ENCODE data around the gene NLRP13. TPM values are rescaled to one million over a fixed set of nuclear protein-coding genes. Genes with fewer than 3 reads are reported as not detected.

The NLRP13 gene
- total and polyA plus RNA-seq, 4 donors: not detected

- 78 to 80% methylated on average over 7 of the region's 7 CpGs for WGBS, 2 donors
- H3K4me1 ChIP-seq (ENCODE audit: control insufficient read depth in 5 of 5, insufficient read depth in 5 of 5, low read length in 5 of 5): no peaks in the 10 kb centered on the region
- no peak overlapping the region for H3K27ac ChIP-seq (ENCODE audit: low read depth in 1 of 2, low read length in 1 of 2)
- ATAC-seq (ENCODE audit: insufficient read depth, low FRiP score) (no peak), DNase-seq (no peak)
- peaks cover 0 to 10% (median 4%) of the 10 kb centered on the region in 4 donors for H3K9me3 ChIP-seq (ENCODE audit: control insufficient read depth in 4 of 4, insufficient read depth in 3 of 4, low read length in 3 of 4)
- H3K36me3 ChIP-seq (ENCODE audit: control insufficient read depth in 4 of 4, insufficient read depth in 4 of 4, low read length in 4 of 4): no peaks in the 10 kb centered on the region
- H3K27me3 ChIP-seq (ENCODE audit: control insufficient read depth in 3 of 3, insufficient read depth in 3 of 3, low read length in 2 of 3): no peaks in the 10 kb centered on the region
- no peak overlapping the region for H3K4me3 ChIP-seq
- no peak for TF ChIP-seq CTCF (IDR thresholded peaks at IDR 0.05; ENCODE audit: control extremely low read depth, extremely low read depth)
- H3K9ac ChIP-seq (ENCODE audit: insufficient read depth in 1 of 2, low read length in 2 of 2): no peak overlapping the region
Observed at GRCh38 chr19:55907286-55907685, 24.9 kb downstream of the NLRP13 start.

- ATAC-seq (ENCODE audit: insufficient read depth, low FRiP score) (no peak), DNase-seq (no peak)
- no peak overlapping the region for H3K9ac ChIP-seq (ENCODE audit: insufficient read depth in 1 of 2, low read length in 2 of 2)
- WGBS, 2 donors: 79 to 85% methylated on average over 9 of the region's 9 CpGs
- no peaks in the 10 kb centered on the region for H3K36me3 ChIP-seq (ENCODE audit: control insufficient read depth in 4 of 4, insufficient read depth in 4 of 4, low read length in 4 of 4)
- H3K27ac ChIP-seq (ENCODE audit: low read depth in 1 of 2, low read length in 1 of 2): no peak overlapping the region
- no peaks in the 10 kb centered on the region for H3K4me1 ChIP-seq (ENCODE audit: control insufficient read depth in 5 of 5, insufficient read depth in 5 of 5, low read length in 5 of 5)
- H3K9me3 ChIP-seq (ENCODE audit: control insufficient read depth in 4 of 4, insufficient read depth in 3 of 4, low read length in 3 of 4): peaks cover 0 to 11% (median 4%) of the 10 kb centered on the region in 4 donors
- TF ChIP-seq CTCF (IDR thresholded peaks at IDR 0.05; ENCODE audit: control extremely low read depth, extremely low read depth): no peak
- no peak overlapping the region for H3K4me3 ChIP-seq
- H3K27me3 ChIP-seq (ENCODE audit: control insufficient read depth in 3 of 3, insufficient read depth in 3 of 3, low read length in 2 of 3): no peaks in the 10 kb centered on the region
Observed at GRCh38 chr19:55902080-55902751, 29.9 kb downstream of the NLRP13 start.

- H3K36me3 ChIP-seq (ENCODE audit: control insufficient read depth in 4 of 4, insufficient read depth in 4 of 4, low read length in 4 of 4): no peaks in the 10 kb centered on the region
- H3K4me3 ChIP-seq: no peak overlapping the region
- DNase-seq (no peak), ATAC-seq (ENCODE audit: insufficient read depth, low FRiP score) (no peak)
- no peak for TF ChIP-seq CTCF (IDR thresholded peaks at IDR 0.05; ENCODE audit: control extremely low read depth, extremely low read depth)
- H3K9ac ChIP-seq (ENCODE audit: insufficient read depth in 1 of 2, low read length in 2 of 2): no peak overlapping the region
- WGBS, 2 donors: 70 to 83% methylated on average over 13 of the region's 13 CpGs
- H3K9me3 ChIP-seq (ENCODE audit: control insufficient read depth in 4 of 4, insufficient read depth in 3 of 4, low read length in 3 of 4): peaks cover 0 to 12% (median 3%) of the 10 kb centered on the region in 4 donors
- no peaks in the 10 kb centered on the region for H3K27me3 ChIP-seq (ENCODE audit: control insufficient read depth in 3 of 3, insufficient read depth in 3 of 3, low read length in 2 of 3)
- H3K4me1 ChIP-seq (ENCODE audit: control insufficient read depth in 5 of 5, insufficient read depth in 5 of 5, low read length in 5 of 5): no peaks in the 10 kb centered on the region
- H3K27ac ChIP-seq (ENCODE audit: low read depth in 1 of 2, low read length in 1 of 2): no peak overlapping the region
Observed at GRCh38 chr19:55901369-55902079, 30.6 kb downstream of the NLRP13 start.

Measured in lung (tissue), 12 donors.